ENCODE data around the gene TOMM40. TPM values are rescaled to one million over a fixed set of nuclear protein-coding genes. Genes with fewer than 3 reads are reported as not detected.
"Not testable (repeated sequence)": the region's sequence is repeated elsewhere in the genome, so short reads cannot be mapped to it uniquely, and the experiment has no call there.

Gene TOMM40
- total and polyA plus RNA-seq, 5 donors from 2014 or later, result 22.8 to 27.8 (median 25.7) TPM

- H3K4me3 Mint-ChIP-seq; H3K4me1 ChIP-seq (ENCODE audit: control insufficient read depth, insufficient read depth, low read length, poor library complexity, severe bottlenecking); DNase-seq; H3K27ac ChIP-seq (ENCODE audit: insufficient read depth, low read length, poor library complexity, severe bottlenecking); H3K27ac Mint-ChIP-seq; H3K36me3 Mint-ChIP-seq; H3K27me3 ChIP-seq (ENCODE audit: control insufficient read depth, insufficient read depth, low read length); ATAC-seq (ENCODE audit: low read depth in 2 of 2); H3K36me3 ChIP-seq (ENCODE audit: control insufficient read depth, insufficient read depth, low read length); H3K9me3 ChIP-seq (ENCODE audit: control insufficient read depth in 2 of 2, low read length in 2 of 2); H3K4me3 ChIP-seq (ENCODE audit: low read depth, low read length); H3K9me3 Mint-ChIP-seq: not testable (repeated sequence)
- Mint-ChIP-seq H3K27me3 (peaks cover 41% of the 10 kb centered on the region), H3K4me1 (peaks cover 0 to 14% (median 9%) of the 10 kb centered on the region in 4 donors)
Measured at GRCh38 chr19:44911896-44912295, 20.8 kb downstream of the TOMM40 start.

- DNase-seq, result no peak
- Histone ChIP-seq H3K27ac (ENCODE audit: insufficient read depth, low read length, poor library complexity, severe bottlenecking) (no peak overlapping the region), H3K9me3 (ENCODE audit: control insufficient read depth in 2 of 2, low read length in 2 of 2) (no peaks in the 10 kb centered on the region), H3K4me1 (ENCODE audit: control insufficient read depth, insufficient read depth, low read length, poor library complexity, severe bottlenecking) (peaks cover 7% of the 10 kb centered on the region), H3K27me3 (ENCODE audit: control insufficient read depth, insufficient read depth, low read length) (no peaks in the 10 kb centered on the region), H3K36me3 (ENCODE audit: control insufficient read depth, insufficient read depth, low read length) (no peaks in the 10 kb centered on the region), H3K4me3 (ENCODE audit: low read depth, low read length) (no peak overlapping the region)
- H3K36me3 Mint-ChIP-seq, result no peaks in the 10 kb centered on the region
- peaks cover 39% of the 10 kb centered on the region for H3K27me3 Mint-ChIP-seq
- H3K9me3 Mint-ChIP-seq, result no peaks in the 10 kb centered on the region
- H3K4me1 Mint-ChIP-seq, result peaks cover 0 to 14% (median 9%) of the 10 kb centered on the region in 4 donors
- no peak for ATAC-seq (ENCODE audit: low read depth in 2 of 2)
- H3K4me3 Mint-ChIP-seq, result no peak overlapping the region
- no peak overlapping the region for H3K27ac Mint-ChIP-seq
Measured at GRCh38 chr19:44912854-44913253, 21.8 kb downstream of the TOMM40 start.

GRCh38 chr19:44913512-44914432 lies 22.7 kb downstream of the TOMM40 start:
- Mint-ChIP-seq H3K4me3 (peak overlapping the region in 3 of 4 donors; percentile 61 to 75 (median 71)), H3K27me3 (peaks cover 35% of the 10 kb centered on the region), H3K4me1 (peaks cover 0 to 14% (median 9%) of the 10 kb centered on the region in 4 donors)
- ATAC-seq (ENCODE audit: low read depth in 2 of 2); H3K27ac ChIP-seq (ENCODE audit: insufficient read depth, low read length, poor library complexity, severe bottlenecking); DNase-seq; H3K27ac Mint-ChIP-seq; H3K9me3 ChIP-seq (ENCODE audit: control insufficient read depth in 2 of 2, low read length in 2 of 2); H3K36me3 ChIP-seq (ENCODE audit: control insufficient read depth, insufficient read depth, low read length); H3K36me3 Mint-ChIP-seq; H3K4me1 ChIP-seq (ENCODE audit: control insufficient read depth, insufficient read depth, low read length, poor library complexity, severe bottlenecking); H3K27me3 ChIP-seq (ENCODE audit: control insufficient read depth, insufficient read depth, low read length); H3K9me3 Mint-ChIP-seq; H3K4me3 ChIP-seq (ENCODE audit: low read depth, low read length): not testable (repeated sequence)

GRCh38 chr19:44914433-44915206 lies 23.6 kb downstream of the TOMM40 start, which contains the start of gene APOC1:
Gene APOC1 (plus strand): TSS chr19:44914608. CDS start chr19:44914892, 284 bp downstream.
- not testable (repeated sequence) for H3K4me1 ChIP-seq (ENCODE audit: control insufficient read depth, insufficient read depth, low read length, poor library complexity, severe bottlenecking); H3K27ac ChIP-seq (ENCODE audit: insufficient read depth, low read length, poor library complexity, severe bottlenecking); H3K9me3 Mint-ChIP-seq; H3K36me3 ChIP-seq (ENCODE audit: control insufficient read depth, insufficient read depth, low read length); H3K36me3 Mint-ChIP-seq; H3K27me3 ChIP-seq (ENCODE audit: control insufficient read depth, insufficient read depth, low read length); H3K9me3 ChIP-seq (ENCODE audit: control insufficient read depth in 2 of 2, low read length in 2 of 2)
- ATAC-seq (ENCODE audit: low read depth in 2 of 2), result peak; percentile 86 to 93
- H3K4me3 Mint-ChIP-seq, result peak within 1 kb of the TSS; percentile 62 to 96 (median 86)
- H3K4me3 ChIP-seq (ENCODE audit: low read depth, low read length), result peak within 1 kb of the TSS; percentile 73
- H3K4me1 Mint-ChIP-seq, result peaks cover 0 to 14% (median 9%) of the 10 kb centered on the region in 4 donors
- DNase-seq, result peak; percentile 70 to 84 (median 72)
- peak within 1 kb of the TSS in 2 of 3 donors; percentile 29 to 65 for H3K27ac Mint-ChIP-seq
- peaks cover 31% of the 10 kb centered on the region for H3K27me3 Mint-ChIP-seq

GRCh38 chr19:44924243-44924725 lies 33.2 kb downstream of the TOMM40 start:
- no peak for ATAC-seq (ENCODE audit: low read depth in 2 of 2)

GRCh38 chr19:44925114-44925891 lies 34.2 kb downstream of the TOMM40 start:
- peaks cover 0 to 9% (median 4%) of the 10 kb centered on the region in 4 donors for H3K4me1 Mint-ChIP-seq
- Histone ChIP-seq H3K4me3 (ENCODE audit: low read depth, low read length) (no peak overlapping the region), H3K27ac (ENCODE audit: insufficient read depth, low read length, poor library complexity, severe bottlenecking) (no peak overlapping the region), H3K9me3 (ENCODE audit: control insufficient read depth in 2 of 2, low read length in 2 of 2) (no peaks in the 10 kb centered on the region), H3K27me3 (ENCODE audit: control insufficient read depth, insufficient read depth, low read length) (peaks cover 1% of the 10 kb centered on the region), H3K4me1 (ENCODE audit: control insufficient read depth, insufficient read depth, low read length, poor library complexity, severe bottlenecking) (peaks cover 3% of the 10 kb centered on the region), H3K36me3 (ENCODE audit: control insufficient read depth, insufficient read depth, low read length) (no peaks in the 10 kb centered on the region)
- no peaks in the 10 kb centered on the region for H3K36me3 Mint-ChIP-seq
- ATAC-seq (ENCODE audit: low read depth in 2 of 2) (no peak), DNase-seq (no peak)
- H3K9me3 Mint-ChIP-seq, result peaks cover 0 to 1% (median 0%) of the 10 kb centered on the region in 7 donors
- H3K4me3 Mint-ChIP-seq, result no peak overlapping the region
- peaks cover 33% of the 10 kb centered on the region for H3K27me3 Mint-ChIP-seq
- peak overlapping the region in 1 of 3 donors; percentile 82 for H3K27ac Mint-ChIP-seq

More at GRCh38 chr19:44924243-44924725, 33.2 kb downstream of the TOMM40 start:
- Histone ChIP-seq H3K36me3 (ENCODE audit: control insufficient read depth, insufficient read depth, low read length) (no peaks in the 10 kb centered on the region), H3K27ac (ENCODE audit: insufficient read depth, low read length, poor library complexity, severe bottlenecking) (no peak overlapping the region), H3K4me3 (ENCODE audit: low read depth, low read length) (no peak overlapping the region), H3K27me3 (ENCODE audit: control insufficient read depth, insufficient read depth, low read length) (peaks cover 1% of the 10 kb centered on the region), H3K4me1 (ENCODE audit: control insufficient read depth, insufficient read depth, low read length, poor library complexity, severe bottlenecking) (peaks cover 3% of the 10 kb centered on the region), H3K9me3 (ENCODE audit: control insufficient read depth in 2 of 2, low read length in 2 of 2) (no peaks in the 10 kb centered on the region)
- Mint-ChIP-seq H3K4me3 (no peak overlapping the region), H3K27me3 (peaks cover 23% of the 10 kb centered on the region), H3K9me3 (peaks cover 0 to 1% (median 0%) of the 10 kb centered on the region in 7 donors), H3K36me3 (no peaks in the 10 kb centered on the region), H3K4me1 (peaks cover 0 to 9% (median 4%) of the 10 kb centered on the region in 4 donors), H3K27ac (no peak overlapping the region)
- DNase-seq, result no peak

Measured in CD4-positive, CD25-positive, alpha-beta regulatory T cell (primary cell).